Heart left ventricle (tissue), 16 donors: Measurements from ENCODE around the gene MMADHC. TPM values are rescaled to one million over a fixed set of nuclear protein-coding genes. Genes with fewer than 3 reads are reported as not detected.
"Not testable (repeated sequence)": the region's sequence is repeated elsewhere in the genome, so short reads cannot be mapped to it uniquely, and the experiment has no call there.

Experiments
- ATAC-seq, 4 donors: fragments of 200-7000 bp; cut with Tn5 transposase; one replicate each; pipeline ENCODE4 v1.9.1; 2020 to 2022; ENCODE audit warnings: moderate library complexity in 4 of 4, mild to moderate bottlenecking in 3 of 4, moderate number of reproducible peaks in 1 of 4
- DNase-seq, 5 donors: peaks; one replicate each; pipeline ENCODE4 v3.0.0-alpha.2; 2020
- H3K27ac ChIP-seq, 12 donors: fragments of 200-600 bp; sonication (generic) in 4 of 12; one replicate each; pipeline versions ENCODE4 v1.5.0 to v1.8.0; 2016 to 2022; ENCODE audit warnings: mild to moderate bottlenecking in 2 of 12
- H3K27me3 ChIP-seq, 9 donors: fragments of 200-600 bp; sonication (generic) in 2 of 9; one replicate each; pipeline versions ENCODE4 v1.5.1 to v1.8.0; 2016 to 2022; ENCODE audit warnings: mild to moderate bottlenecking in 3 of 9
- H3K36me3 ChIP-seq, 9 donors: fragments of 200-600 bp; sonication (generic) in 2 of 9; one replicate each; pipeline versions ENCODE4 v1.5.0 to v1.8.0; 2018 to 2022; ENCODE audit warnings: mild to moderate bottlenecking in 2 of 9
- H3K4me1 ChIP-seq, 12 donors: fragments of 200-600 bp; sonication (generic) in 4 of 12; one replicate each; pipeline versions ENCODE4 v1.5.0 to v1.8.0; 2016 to 2022; ENCODE audit warnings: mild to moderate bottlenecking in 3 of 12
- H3K4me3 ChIP-seq, 12 donors: fragments of 200-600 bp; sonication (generic) in 4 of 12; one replicate each; pipeline versions ENCODE4 v1.5.0 to v1.8.0; 2017 to 2022; ENCODE audit warnings: mild to moderate bottlenecking in 9 of 12, moderate library complexity in 4 of 12
- H3K9me3 ChIP-seq, 12 donors: fragments of 200-600 bp; sonication (generic) in 4 of 12; one replicate each; pipeline versions ENCODE4 v1.5.0 to v1.8.0; 2016 to 2022; ENCODE audit warnings: mild to moderate bottlenecking in 1 of 12
- CTCF ChIP-seq, 12 donors: fragments of 200-600 bp; sonication (generic) in 4 of 12; IDR thresholded peaks; one replicate each; pipeline versions ENCODE4 v1.5.0 to v1.8.0; 2018 to 2022; ENCODE audit warnings: antibody characterized with exemption in 12 of 12, mild to moderate bottlenecking in 5 of 12
- POLR2A ChIP-seq, 2 donors: fragments of 450-650 bp; IDR thresholded peaks; one replicate each; pipeline ENCODE4 v1.6.1; 2017; ENCODE audit warnings: antibody characterized with exemption in 2 of 2, mild to moderate bottlenecking in 2 of 2, moderate library complexity in 2 of 2
- WGBS, 4 donors: extraction: QIAGEN DNeasy Blood & Tissue Kit in 2 of 4; methylation state at CpG; one replicate each; pipeline versions ENCODE4 v1.1.5 to v1.1.7; 2013 to 2018; 5-methylcytosine and 5-hydroxymethylcytosine counted together
- intact Hi-C, 10 donors: fragments of 100-400 bp; cut with DNase I; formaldehyde crosslinking; loops; one replicate each; pipeline versions ENCODE4 v1.11.1 to v1.14.2; 2022
- polyA plus RNA-seq, 2 donors: library from polyadenylated mRNA; stranded (reverse); fragments of 200-250 nt; gene quantifications; one replicate each; pipeline ENCODE4 v1.2.3, GENCODE V29; 2013
- total RNA-seq, 9 donors: library from RNA; depleted of rRNA in 2 of 9; stranded (reverse); fragments of >200 nt in 2 of 9; fragmentation: NEBNext Ultra II Directional in 3 of 9; extraction: Animal tissue kit (Norgen Biotek cat#: 25700) in 3 of 9; gene quantifications; one replicate each; pipeline versions ENCODE4 v1.1.0 to v1.2.4, GENCODE V29; 2016 to 2023
- donor health status: ischemic (EF 13 %, LVEDD 7.1; RV severe dilation, severe dysfunction).
- donor health status: healthy with polysubstance abuse.
- donor health status: DM: no; HTN: yes; CAD: no.
- donor health status: DM: no; HTN: no; CAD: no.
- donor health status: ischemic (EF 25% LVEDD 6.9; RV normal size, moderate dysfunction).
- donor health status: ischemic (EF 25% LVEDD 5.7; RV mildly dilated, moderate dysfunction).
- donor health status: healthy.
- donor health status: DM: yes; HTN: yes; CAD: no.
- donor health status: ischemic (EF 35%, LVEDD 5.7; RV mildly dilated, moderate dysfunction).
- donor health status: nonischemic (EF 11% LVEDD 7.7; RV severe dilation, severe dysfunction).
- donor health status: DM: yes; HTN: yes; CAD: no.
- donor health status: PGD.
- donor health status: ischemic (EF 29% LVEDD 5.4; RV normal size, mild dysfunction).
- donor health status: nonischemic (EF 23%, LVEDD 6.1; RV moderate dilation, normal function).

MMADHC gene
- total and polyA plus RNA-seq, 11 donors, result 34.0 to 152 (median 117) TPM

- peak overlapping the region in 6 of 12 donors; percentile 16 to 51 (median 41) for H3K27ac ChIP-seq
- H3K9me3 ChIP-seq, result no peaks in the 10 kb centered on the region
- no peaks in the 10 kb centered on the region for H3K27me3 ChIP-seq
- 38 to 59% (median 48%) methylated on average over 6 of the region's 6 CpGs for WGBS, 4 donors
- TF ChIP-seq POLR2A (IDR thresholded peaks at IDR 0.05) (no peak), CTCF (IDR thresholded peaks at IDR 0.05) (no peak)
- peaks cover 2 to 100% (median 95%) of the 10 kb centered on the region in 9 donors for H3K36me3 ChIP-seq
- ATAC-seq, result peak; percentile 51 to 76 (median 62)
- intact Hi-C loops, result no loop called here
- peaks cover 0 to 13% (median 5%) of the 10 kb centered on the region in 12 donors for H3K4me1 ChIP-seq
- no peak for DNase-seq
- H3K4me3 ChIP-seq, result no peak overlapping the region
Measured at GRCh38 chr2:149572102-149572953, 15.2 kb downstream of the MMADHC start.

DNA sequence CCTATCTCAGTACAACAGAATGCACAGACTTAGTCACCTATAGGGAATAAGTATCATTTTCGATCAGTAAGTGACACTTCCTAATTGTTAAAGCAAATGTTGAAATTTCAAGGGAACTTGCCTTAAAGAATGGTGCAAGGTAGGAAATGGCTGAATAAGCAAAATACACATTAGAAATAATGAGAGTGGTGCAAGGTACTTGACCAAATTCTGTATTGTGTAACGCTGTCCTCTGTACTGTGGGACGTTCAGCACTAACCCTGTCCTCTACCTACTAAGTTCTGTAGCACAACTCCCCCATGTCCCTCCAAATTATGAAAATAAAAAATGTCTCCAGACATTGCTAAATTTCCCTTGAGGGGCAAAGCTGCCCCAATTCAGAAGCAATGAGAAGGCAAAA lies 19.4 kb downstream of the MMADHC start:
- no peak for DNase-seq
- Histone ChIP-seq H3K4me1 (peaks cover 0 to 11% (median 4%) of the 10 kb centered on the region in 12 donors), H3K36me3 (peaks cover 2 to 83% (median 71%) of the 10 kb centered on the region in 9 donors), H3K4me3 (no peak overlapping the region), H3K9me3 (no peaks in the 10 kb centered on the region), H3K27me3 (no peaks in the 10 kb centered on the region), H3K27ac (no peak overlapping the region)
- WGBS, 4 donors, result 89 to 97% (median 93%) methylated on average over 3 of the region's 3 CpGs
- intact Hi-C loops, result loop anchor here in 1 of 10 donors (10.0 kb wide), 1 partner anchor 233 kb away; the partner anchor contains the start of gene LYPD6
- TF ChIP-seq POLR2A (IDR thresholded peaks at IDR 0.05) (no peak), CTCF (IDR thresholded peaks at IDR 0.05) (no peak)
- ATAC-seq, result peak in 1 of 4 donors; percentile 55

GRCh38 chr2:149566652-149567051 lies 20.9 kb downstream of the MMADHC start:
- H3K27me3 ChIP-seq, result no peaks in the 10 kb centered on the region
- intact Hi-C loops, result loop anchor here in 1 of 10 donors (10.0 kb wide), 1 partner anchor 232 kb away; the partner anchor contains the start of gene LYPD6
- no peak overlapping the region for H3K27ac ChIP-seq
- H3K9me3 ChIP-seq, result no peaks in the 10 kb centered on the region
- no peak for TF ChIP-seq POLR2A (IDR thresholded peaks at IDR 0.05)
- no peak for TF ChIP-seq CTCF (IDR thresholded peaks at IDR 0.05)
- WGBS, 4 donors, result 67 to 94% (median 88%) methylated on average over 2 of the region's 2 CpGs
- H3K4me3 ChIP-seq, result no peak overlapping the region
- H3K36me3 ChIP-seq, result peaks cover 2 to 69% (median 56%) of the 10 kb centered on the region in 9 donors
- no peak for DNase-seq
- ATAC-seq, result no peak
- H3K4me1 ChIP-seq, result peaks cover 0 to 9% (median 0%) of the 10 kb centered on the region in 12 donors

DNA sequence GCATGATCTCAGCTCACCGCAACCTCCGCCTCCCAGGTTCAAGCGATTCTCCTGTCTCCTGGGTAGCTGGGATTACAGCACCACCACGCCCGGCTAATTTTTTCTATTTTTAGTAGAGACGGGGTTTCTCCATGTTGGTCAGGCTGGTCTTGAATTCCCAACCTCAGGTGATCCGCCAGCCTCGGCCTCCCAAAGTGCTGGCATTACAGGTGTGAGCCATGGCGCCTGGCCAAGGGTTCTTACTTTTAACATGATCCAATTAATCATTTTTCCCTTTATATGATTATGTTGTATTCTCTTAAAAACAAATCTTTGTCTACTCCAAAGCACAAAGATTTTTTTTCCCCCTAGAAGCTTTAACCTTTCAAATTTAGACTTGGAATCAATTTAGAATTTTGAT lies 21.9 kb downstream of the MMADHC start:
- intact Hi-C loops, result loop anchor here in 1 of 10 donors (10.0 kb wide), 1 partner anchor 231 kb away; the partner anchor contains the start of gene LYPD6
- not testable (repeated sequence) for DNase-seq, H3K9me3 ChIP-seq, H3K27me3 ChIP-seq, H3K27ac ChIP-seq, ATAC-seq, H3K4me3 ChIP-seq
- H3K4me1 ChIP-seq, result peaks cover 0 to 13% (median 0%) of the 10 kb centered on the region in 12 donors
- 93 to 96% (median 96%) methylated on average over 9 of the region's 9 CpGs for WGBS, 4 donors
- H3K36me3 ChIP-seq, result peaks cover 0 to 59% (median 46%) of the 10 kb centered on the region in 9 donors
